GM08714 (cell line): ENCODE measurements around the gene ZNF285.
"Not testable (repeated sequence)": the region's sequence is repeated elsewhere in the genome, so short reads cannot be mapped to it uniquely, and the experiment has no call there.

Experiments used
- H3K4me3 ChIP-seq: fragments of 200-500 bp; sonication (Bioruptor generic); 2 replicates; pipeline ENCODE4 v1.5.1; 2014; ENCODE audit warnings: mild to moderate bottlenecking, low read length, inconsistent platforms
- ZNF274 ChIP-seq: IDR thresholded peaks from 2 replicates; pipeline ENCODE4 v1.6.1; 2012; ENCODE audit warnings: mild to moderate bottlenecking, low read depth, low read length

The ZNF285 gene

GRCh38 chr19:44344255-44344654, 57.2 kb downstream of the ZNF285 start:
- TF ChIP-seq ZNF274, result no peak
- no peak overlapping the region for H3K4me3 ChIP-seq

GRCh38 chr19:44341794-44342193, 59.6 kb downstream of the ZNF285 start:
- no peak overlapping the region for H3K4me3 ChIP-seq
- TF ChIP-seq ZNF274, result no peak

- H3K4me3 ChIP-seq, result not testable (repeated sequence)
Measured at GRCh38 chr19:44334639-44335038, 66.8 kb downstream of the ZNF285 start.
